GM12873 (cell line): Measurements from ENCODE around the gene UPF3B.

ENCODE experiments used
- CTCF ChIP-seq: IDR thresholded peaks from 2 replicates; pipeline ENCODE4 v1.5.1; 2012; ENCODE audit warnings: low read depth, mild to moderate bottlenecking, moderate library complexity, low read length, control low read depth; ENCODE audit not compliant: insufficient read depth; ENCODE audit errors: missing control alignments

UPF3B gene

GRCh38 chrX:119852382-119853353, at the start of gene UPF3B:
UPF3B (minus strand) TSS chrX:119852963; CDS start chrX:119852928, 35 bp downstream.
- no peak for TF ChIP-seq CTCF

GRCh38 chrX:119900976-119901375, 48.2 kb upstream of the UPF3B start:
- TF ChIP-seq CTCF, result no peak

GRCh38 chrX:119899125-119899524, 46.4 kb upstream of the UPF3B start:
- no peak for TF ChIP-seq CTCF

GRCh38 chrX:119895843-119896326, 43.1 kb upstream of the UPF3B start, which contains the start of gene AKAP14:
AKAP14 (plus strand) TSS chrX:119895893; CDS start chrX:119903224, 7,331 bp downstream.
- no peak for TF ChIP-seq CTCF

- peak; percentile 72 for TF ChIP-seq CTCF
These were observed 35.1 kb upstream of the UPF3B start for GRCh38 chrX:119887721-119888425.

GRCh38 chrX:119885554-119886428, 33.0 kb upstream of the UPF3B start:
- TF ChIP-seq CTCF, result no peak
